ENCODE results near the gene INVS.
"Not testable (repeated sequence)": the region's sequence is repeated elsewhere in the genome, so short reads cannot be mapped to it uniquely, and the experiment has no call there.

- TF ChIP-seq BHLHE40 (IDR thresholded peaks at IDR 0.05; ENCODE audit: low read depth, low read length); CTCF (conservative IDR thresholded peaks at IDR 0.05; ENCODE audit: low read depth, low read length); MAFK (IDR thresholded peaks at IDR 0.05; ENCODE audit: low read depth, low read length); MXI1 (IDR thresholded peaks at IDR 0.05; ENCODE audit: borderline replicate concordance, low read depth, low read length); USF2 (IDR thresholded peaks at IDR 0.05; ENCODE audit: low read depth, low read length); POLR2A (IDR thresholded peaks at IDR 0.05; ENCODE audit: low read depth, low read length); FOS (IDR thresholded peaks at IDR 0.05; ENCODE audit: low read depth, low read length); MAZ (IDR thresholded peaks at IDR 0.05; ENCODE audit: borderline replicate concordance, low read depth, low read length); RAD21 (IDR thresholded peaks at IDR 0.05; ENCODE audit: low read length): not testable (repeated sequence)
These were observed 46.3 kb downstream of the INVS start for GRCh38 chr9:100145167-100145934.
